Stromal cell of bone marrow (primary cell): ENCODE measurements around the gene ICAM3.
"Not testable (repeated sequence)": the region's sequence is repeated elsewhere in the genome, so short reads cannot be mapped to it uniquely, and the experiment has no call there.

ENCODE experiments used
- DNase-seq: peaks from one replicate; pipeline ENCODE4 v3.0.0-alpha.2; 2012; ENCODE audit warnings: low read depth

ICAM3 gene

GRCh38 chr19:10339380-10339960 lies at the start of gene ICAM3:
ICAM3 (minus strand) TSS chr19:10339624; CDS start chr19:10339614, 10 bp downstream.
- DNase-seq: no peak

GRCh38 chr19:10388957-10389356 lies 49.5 kb upstream of the ICAM3 start:
- peak; percentile 46 for DNase-seq

- DNase-seq: no peak
These were observed 45.2 kb upstream of the ICAM3 start for GRCh38 chr19:10384580-10384979.

GRCh38 chr19:10383223-10383499 lies 43.7 kb upstream of the ICAM3 start:
- not testable (repeated sequence) for DNase-seq

- peak; percentile 98 for DNase-seq
These were observed 41.1 kb upstream of the ICAM3 start, which contains the start of gene TYK2 for GRCh38 chr19:10380313-10381102. TYK2 (minus strand) TSS chr19:10380572; CDS start chr19:10378406, 2,166 bp downstream.

GRCh38 chr19:10379880-10380312 lies 40.5 kb upstream of the ICAM3 start:
- no peak for DNase-seq

GRCh38 chr19:10378124-10378523 lies 38.7 kb upstream of the ICAM3 start:
- DNase-seq: no peak

- not testable (repeated sequence) for DNase-seq
These were observed 37.8 kb upstream of the ICAM3 start for GRCh38 chr19:10377140-10377640.

- no peak for DNase-seq
These were observed 35.5 kb upstream of the ICAM3 start for GRCh38 chr19:10374931-10375330.

GRCh38 chr19:10372690-10373089 lies 33.3 kb upstream of the ICAM3 start:
- no peak for DNase-seq

- no peak for DNase-seq
These were observed 28.8 kb upstream of the ICAM3 start for GRCh38 chr19:10368101-10368803.

- not testable (repeated sequence) for DNase-seq
These were observed 27.6 kb upstream of the ICAM3 start for GRCh38 chr19:10366950-10367512.

GRCh38 chr19:10365518-10365917 lies 26.1 kb upstream of the ICAM3 start:
- no peak for DNase-seq

- no peak for DNase-seq
These were observed 25.2 kb upstream of the ICAM3 start for GRCh38 chr19:10364644-10365043.

GRCh38 chr19:10363789-10364281 lies 24.4 kb upstream of the ICAM3 start:
- no peak for DNase-seq

- no peak for DNase-seq
These were observed 22.8 kb upstream of the ICAM3 start for GRCh38 chr19:10362259-10362658.

- DNase-seq: no peak
These were observed 22.2 kb upstream of the ICAM3 start for GRCh38 chr19:10361569-10362011.

- DNase-seq: no peak
These were observed 17.0 kb upstream of the ICAM3 start for GRCh38 chr19:10356431-10356830.

GRCh38 chr19:10353793-10354391 lies 14.5 kb upstream of the ICAM3 start:
- no peak for DNase-seq

GRCh38 chr19:10352764-10353671 lies 13.6 kb upstream of the ICAM3 start:
- no peak for DNase-seq

GRCh38 chr19:10346509-10346908 lies 7.1 kb upstream of the ICAM3 start:
- no peak for DNase-seq
